ENCODE data around the gene RGS10.

DNA sequence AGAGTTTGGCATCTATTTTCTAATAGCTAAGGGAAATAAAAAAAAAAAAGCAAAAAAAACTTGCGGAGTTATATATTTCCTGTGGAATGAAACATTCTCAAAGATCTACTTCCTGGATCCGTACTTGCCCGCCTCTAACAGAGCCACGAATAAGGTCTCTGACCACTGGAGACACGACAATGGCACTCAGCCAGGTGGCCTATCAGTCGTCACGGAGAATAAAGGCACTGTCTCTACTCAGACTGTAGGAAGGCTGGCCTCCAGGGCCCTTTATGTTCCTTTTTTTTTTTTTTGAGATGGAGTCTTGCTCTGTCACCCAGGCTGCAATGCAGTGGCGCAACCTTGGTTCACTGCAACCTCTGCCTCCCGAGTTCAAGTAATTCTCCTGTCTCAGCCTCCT is 58.7 kb downstream of the RGS10 start:
- no peak for TF ChIP-seq EP300 (IDR thresholded peaks at IDR 0.05)
- TF ChIP-seq, protein P1, sequence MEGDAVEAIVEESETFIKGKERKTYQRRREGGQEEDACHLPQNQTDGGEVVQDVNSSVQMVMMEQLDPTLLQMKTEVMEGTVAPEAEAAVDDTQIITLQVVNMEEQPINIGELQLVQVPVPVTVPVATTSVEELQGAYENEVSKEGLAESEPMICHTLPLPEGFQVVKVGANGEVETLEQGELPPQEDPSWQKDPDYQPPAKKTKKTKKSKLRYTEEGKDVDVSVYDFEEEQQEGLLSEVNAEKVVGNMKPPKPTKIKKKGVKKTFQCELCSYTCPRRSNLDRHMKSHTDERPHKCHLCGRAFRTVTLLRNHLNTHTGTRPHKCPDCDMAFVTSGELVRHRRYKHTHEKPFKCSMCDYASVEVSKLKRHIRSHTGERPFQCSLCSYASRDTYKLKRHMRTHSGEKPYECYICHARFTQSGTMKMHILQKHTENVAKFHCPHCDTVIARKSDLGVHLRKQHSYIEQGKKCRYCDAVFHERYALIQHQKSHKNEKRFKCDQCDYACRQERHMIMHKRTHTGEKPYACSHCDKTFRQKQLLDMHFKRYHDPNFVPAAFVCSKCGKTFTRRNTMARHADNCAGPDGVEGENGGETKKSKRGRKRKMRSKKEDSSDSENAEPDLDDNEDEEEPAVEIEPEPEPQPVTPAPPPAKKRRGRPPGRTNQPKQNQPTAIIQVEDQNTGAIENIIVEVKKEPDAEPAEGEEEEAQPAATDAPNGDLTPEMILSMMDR (IDR thresholded peaks at IDR 0.05), result no peak
- no peak for TF ChIP-seq POLR2AphosphoS5 (IDR thresholded peaks at IDR 0.05)
- TF ChIP-seq POLR2A (IDR thresholded peaks at IDR 0.05; ENCODE audit: low read depth), result no peak

All from esophagus muscularis mucosa (tissue), 4 donors.